Activated CD4-positive, alpha-beta T cell treated with anti-CD3 and anti-CD28 coated beads for 48 hours (primary cell): ENCODE data around the gene KIF1B.

ENCODE experiments used
- DNase-seq: peaks from one replicate; pipeline ENCODE4 v3.0.0-alpha.2; 2020

Gene KIF1B

GRCh38 chr1:10209905-10210810, at the start of gene KIF1B:
Gene KIF1B (plus strand): TSS chr1:10210570. CDS start chr1:10232329, 21,759 bp downstream.
- DNase-seq: peak; percentile 97

- no peak for DNase-seq
Observed at GRCh38 chr1:10160907-10161490, 49.4 kb upstream of the KIF1B start.

- no peak for DNase-seq
Observed at GRCh38 chr1:10161541-10162290, 48.7 kb upstream of the KIF1B start.

- DNase-seq: no peak
Observed at GRCh38 chr1:10168912-10169514, 41.4 kb upstream of the KIF1B start.

- DNase-seq: peak; percentile 25
Observed at GRCh38 chr1:10170239-10170574, 40.2 kb upstream of the KIF1B start.

GRCh38 chr1:10171105-10171767, 39.1 kb upstream of the KIF1B start:
- no peak for DNase-seq

GRCh38 chr1:10171995-10172669, 38.2 kb upstream of the KIF1B start:
- no peak for DNase-seq

GRCh38 chr1:10173582-10173981, 36.8 kb upstream of the KIF1B start:
- no peak for DNase-seq

GRCh38 chr1:10177876-10178275, 32.5 kb upstream of the KIF1B start:
- DNase-seq: no peak

- DNase-seq: no peak
Observed at GRCh38 chr1:10178597-10179405, 31.6 kb upstream of the KIF1B start.

GRCh38 chr1:10179406-10180091, 30.8 kb upstream of the KIF1B start:
- no peak for DNase-seq

GRCh38 chr1:10181154-10181553, 29.2 kb upstream of the KIF1B start:
- DNase-seq: no peak

- no peak for DNase-seq
Observed at GRCh38 chr1:10185759-10186158, 24.6 kb upstream of the KIF1B start.

- DNase-seq: no peak
Observed at GRCh38 chr1:10186331-10187025, 23.9 kb upstream of the KIF1B start.

- DNase-seq: no peak
Observed at GRCh38 chr1:10187026-10187334, 23.4 kb upstream of the KIF1B start.

- no peak for DNase-seq
Observed at GRCh38 chr1:10188133-10188650, 22.2 kb upstream of the KIF1B start.

- DNase-seq: no peak
Observed at GRCh38 chr1:10189659-10190058, 20.7 kb upstream of the KIF1B start.

GRCh38 chr1:10192263-10192662, 18.1 kb upstream of the KIF1B start:
- DNase-seq: no peak

GRCh38 chr1:10193288-10193687, 17.1 kb upstream of the KIF1B start:
- DNase-seq: no peak

GRCh38 chr1:10195570-10195969, 14.8 kb upstream of the KIF1B start:
- DNase-seq: no peak
